ENCODE results near the gene PERM1. TPM values are rescaled to one million over a fixed set of nuclear protein-coding genes. Genes with fewer than 3 reads are reported as not detected.
A peak's percentile ranks its signal among the peaks of the same experiment; 100 is the strongest.

Gene PERM1
- polyA plus RNA-seq, 1 donor (not counting 4 experiments of a cell fraction or from before 2014, with no cell fraction given), result not detected

DNA sequence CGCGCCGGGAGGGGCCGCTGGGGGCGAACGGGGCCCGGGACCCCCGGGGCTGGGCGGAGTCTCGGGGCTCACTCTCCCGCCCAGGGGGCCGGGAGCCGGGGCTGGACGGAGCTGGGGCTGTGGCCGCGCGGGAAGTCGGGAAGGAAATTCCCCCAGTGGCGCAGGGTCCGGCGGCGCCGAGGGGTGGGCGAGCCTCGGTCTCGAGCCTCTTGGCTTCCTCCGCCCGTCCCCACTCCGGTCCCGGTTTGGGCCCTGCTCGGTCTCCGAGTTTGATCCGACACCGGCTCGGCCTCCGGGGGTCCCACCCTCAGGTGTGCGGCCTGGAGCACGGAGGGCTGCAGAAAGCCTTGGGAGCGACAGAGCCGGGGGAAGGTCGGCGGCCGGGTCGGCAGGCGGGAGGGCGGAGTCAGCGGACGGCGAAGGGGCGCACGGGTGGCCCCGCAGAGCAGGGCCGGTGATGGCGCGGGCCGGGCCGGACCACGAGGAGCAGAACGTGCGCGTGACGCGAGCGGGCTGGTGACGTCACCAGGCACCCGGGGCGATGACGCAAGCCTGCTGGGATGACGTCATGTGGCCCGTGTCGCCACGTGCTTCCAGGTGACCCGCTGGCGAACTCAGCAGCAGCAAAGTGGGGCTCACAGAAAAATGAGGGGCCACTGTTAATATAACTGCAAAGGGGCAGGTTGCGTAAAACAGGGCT is 18.6 kb upstream of the PERM1 start:
- peaks cover 5% of the 10 kb centered on the region for H4K20me1 ChIP-seq (ENCODE audit: control insufficient read depth, extremely low read depth, insufficient read depth, low read length)
- no peaks in the 10 kb centered on the region for H3K9me1 ChIP-seq (ENCODE audit: control insufficient read depth, extremely low read depth, insufficient read depth, low read length)
- H3K4me2 ChIP-seq (ENCODE audit: control insufficient read depth, extremely low read depth, insufficient read depth, low read depth, low read length), result peak overlapping the region; percentile 82
- FAIRE-seq (peak; percentile 56), DNase-seq (ENCODE audit: low read depth, low spot score) (no peak)
- H3K4me3 ChIP-seq (ENCODE audit: control insufficient read depth in 2 of 3, extremely low read depth in 1 of 3, insufficient read depth in 2 of 3, low read depth in 1 of 3, low read length in 3 of 3), result peak overlapping the region; percentile 59 to 80 (median 66)
- peaks cover 30% of the 10 kb centered on the region for H3K27me3 ChIP-seq (ENCODE audit: control insufficient read depth, extremely low read depth, insufficient read depth, low read length)
- H2AFZ ChIP-seq (ENCODE audit: control insufficient read depth, low read length), result peak overlapping the region; percentile 19
- no peaks in the 10 kb centered on the region for H3K9me3 ChIP-seq (ENCODE audit: control insufficient read depth, low read depth, low read length)
- H3K36me3 ChIP-seq (ENCODE audit: control insufficient read depth in 2 of 2, extremely low read depth in 1 of 2, insufficient read depth in 2 of 2, low read length in 2 of 2), result no peaks in the 10 kb centered on the region
- peaks cover 18% of the 10 kb centered on the region for H3K4me1 ChIP-seq (ENCODE audit: control insufficient read depth, extremely low read depth, insufficient read depth, low read length)
- dilution Hi-C loops (cut with MboI; ENCODE audit: extremely low pct_ligation_motif_present, low sequenced_read_pairs), result no loop called here
- H3K9ac ChIP-seq (ENCODE audit: control insufficient read depth, extremely low read depth, insufficient read depth, low read length), result peak overlapping the region; percentile 91
- no peaks in the 10 kb centered on the region for H3K79me2 ChIP-seq (ENCODE audit: control insufficient read depth, insufficient read depth, low read length)
- H3K27ac ChIP-seq (ENCODE audit: control insufficient read depth, insufficient read depth, low read length), result peak overlapping the region; percentile 86
- no peak for TF ChIP-seq EZH2 (IDR thresholded peaks at IDR 0.05; ENCODE audit: low read length)
- TF ChIP-seq, protein P1, sequence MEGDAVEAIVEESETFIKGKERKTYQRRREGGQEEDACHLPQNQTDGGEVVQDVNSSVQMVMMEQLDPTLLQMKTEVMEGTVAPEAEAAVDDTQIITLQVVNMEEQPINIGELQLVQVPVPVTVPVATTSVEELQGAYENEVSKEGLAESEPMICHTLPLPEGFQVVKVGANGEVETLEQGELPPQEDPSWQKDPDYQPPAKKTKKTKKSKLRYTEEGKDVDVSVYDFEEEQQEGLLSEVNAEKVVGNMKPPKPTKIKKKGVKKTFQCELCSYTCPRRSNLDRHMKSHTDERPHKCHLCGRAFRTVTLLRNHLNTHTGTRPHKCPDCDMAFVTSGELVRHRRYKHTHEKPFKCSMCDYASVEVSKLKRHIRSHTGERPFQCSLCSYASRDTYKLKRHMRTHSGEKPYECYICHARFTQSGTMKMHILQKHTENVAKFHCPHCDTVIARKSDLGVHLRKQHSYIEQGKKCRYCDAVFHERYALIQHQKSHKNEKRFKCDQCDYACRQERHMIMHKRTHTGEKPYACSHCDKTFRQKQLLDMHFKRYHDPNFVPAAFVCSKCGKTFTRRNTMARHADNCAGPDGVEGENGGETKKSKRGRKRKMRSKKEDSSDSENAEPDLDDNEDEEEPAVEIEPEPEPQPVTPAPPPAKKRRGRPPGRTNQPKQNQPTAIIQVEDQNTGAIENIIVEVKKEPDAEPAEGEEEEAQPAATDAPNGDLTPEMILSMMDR (optimal IDR thresholded peaks at IDR 0.05 in 1 of 3, IDR thresholded peaks at IDR 0.05 in 1 of 3, conservative IDR thresholded peaks at IDR 0.05 in 1 of 3; ENCODE audit: extremely low read depth in 1 of 3, insufficient read depth in 2 of 3, low read length in 3 of 3), result no peak

DNA sequence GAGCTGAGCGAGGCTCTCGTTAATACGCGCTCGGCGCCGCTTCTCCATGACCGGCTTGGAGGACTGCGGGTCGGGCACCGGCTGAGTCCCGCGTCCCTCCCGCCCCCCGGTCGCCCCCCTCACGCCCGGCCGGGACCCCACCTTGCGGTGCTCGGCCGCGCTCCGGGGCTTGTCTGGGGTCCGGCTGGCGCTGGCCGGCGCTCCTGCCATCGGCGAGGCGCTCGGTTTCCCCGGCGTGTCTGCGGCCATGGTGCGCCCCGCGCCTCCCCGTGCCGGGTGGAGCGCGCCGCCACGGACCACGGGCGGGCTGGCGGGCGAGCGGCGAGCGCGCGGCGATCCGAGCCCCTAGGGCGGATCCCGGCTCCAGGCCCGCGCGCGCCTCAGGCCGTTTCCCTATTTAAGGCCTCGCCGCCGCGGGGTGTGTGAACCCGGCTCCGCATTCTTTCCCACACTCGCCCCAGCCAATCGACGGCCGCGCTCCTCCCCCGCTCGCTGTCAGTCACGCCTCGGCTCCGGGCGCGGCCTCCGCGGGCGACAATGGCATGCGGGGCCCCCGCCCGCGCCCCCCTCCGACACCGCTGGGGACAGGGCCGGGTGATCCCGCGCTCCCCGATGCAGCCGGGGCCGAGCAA is 17.9 kb upstream of the PERM1 start, which contains the start of gene HES4:
HES4 (minus strand) TSS at position 373 of the 632 bp plus-strand sequence; CDS start at position 249, 124 bp downstream.
- peaks cover 5% of the 10 kb centered on the region for H4K20me1 ChIP-seq (ENCODE audit: control insufficient read depth, extremely low read depth, insufficient read depth, low read length)
- H3K9me3 ChIP-seq (ENCODE audit: control insufficient read depth, low read depth, low read length), result no peaks in the 10 kb centered on the region
- no peaks in the 10 kb centered on the region for H3K36me3 ChIP-seq (ENCODE audit: control insufficient read depth in 2 of 2, extremely low read depth in 1 of 2, insufficient read depth in 2 of 2, low read length in 2 of 2)
- H3K27me3 ChIP-seq (ENCODE audit: control insufficient read depth, extremely low read depth, insufficient read depth, low read length), result peaks cover 30% of the 10 kb centered on the region
- peak within 1 kb of the TSS; percentile 86 for H3K27ac ChIP-seq (ENCODE audit: control insufficient read depth, insufficient read depth, low read length)
- H3K4me3 ChIP-seq (ENCODE audit: control insufficient read depth in 2 of 3, extremely low read depth in 1 of 3, insufficient read depth in 2 of 3, low read depth in 1 of 3, low read length in 3 of 3), result peak within 1 kb of the TSS; percentile 64 to 80 (median 66)
- dilution Hi-C loops (cut with MboI; ENCODE audit: extremely low pct_ligation_motif_present, low sequenced_read_pairs), result no loop called here
- H3K79me2 ChIP-seq (ENCODE audit: control insufficient read depth, insufficient read depth, low read length), result no peaks in the 10 kb centered on the region
- FAIRE-seq (no peak), DNase-seq (ENCODE audit: low read depth, low spot score) (no peak)
- H3K9me1 ChIP-seq (ENCODE audit: control insufficient read depth, extremely low read depth, insufficient read depth, low read length), result no peaks in the 10 kb centered on the region
- no peak for TF ChIP-seq EZH2 (IDR thresholded peaks at IDR 0.05; ENCODE audit: low read length)
- TF ChIP-seq, protein P1 (optimal IDR thresholded peaks at IDR 0.05 in 1 of 3, IDR thresholded peaks at IDR 0.05 in 1 of 3, conservative IDR thresholded peaks at IDR 0.05 in 1 of 3; ENCODE audit: extremely low read depth in 1 of 3, insufficient read depth in 2 of 3, low read length in 3 of 3), result no peak
- H3K9ac ChIP-seq (ENCODE audit: control insufficient read depth, extremely low read depth, insufficient read depth, low read length), result peak within 1 kb of the TSS; percentile 91
- H3K4me1 ChIP-seq (ENCODE audit: control insufficient read depth, extremely low read depth, insufficient read depth, low read length), result peaks cover 18% of the 10 kb centered on the region
- H3K4me2 ChIP-seq (ENCODE audit: control insufficient read depth, extremely low read depth, insufficient read depth, low read depth, low read length), result peak within 1 kb of the TSS; percentile 82
- peak within 1 kb of the TSS; percentile 19 for H2AFZ ChIP-seq (ENCODE audit: control insufficient read depth, low read length)

All from keratinocyte (primary cell).